ENCODE measurements around the gene TRPC4AP. TPM values are rescaled to one million over a fixed set of nuclear protein-coding genes. Genes with fewer than 3 reads are reported as not detected.
A peak's percentile ranks its signal among the peaks of the same experiment; 100 is the strongest.

TRPC4AP gene
- total and polyA plus RNA-seq, 7 donors, result 24.0 to 61.8 (median 45.3) TPM

DNA sequence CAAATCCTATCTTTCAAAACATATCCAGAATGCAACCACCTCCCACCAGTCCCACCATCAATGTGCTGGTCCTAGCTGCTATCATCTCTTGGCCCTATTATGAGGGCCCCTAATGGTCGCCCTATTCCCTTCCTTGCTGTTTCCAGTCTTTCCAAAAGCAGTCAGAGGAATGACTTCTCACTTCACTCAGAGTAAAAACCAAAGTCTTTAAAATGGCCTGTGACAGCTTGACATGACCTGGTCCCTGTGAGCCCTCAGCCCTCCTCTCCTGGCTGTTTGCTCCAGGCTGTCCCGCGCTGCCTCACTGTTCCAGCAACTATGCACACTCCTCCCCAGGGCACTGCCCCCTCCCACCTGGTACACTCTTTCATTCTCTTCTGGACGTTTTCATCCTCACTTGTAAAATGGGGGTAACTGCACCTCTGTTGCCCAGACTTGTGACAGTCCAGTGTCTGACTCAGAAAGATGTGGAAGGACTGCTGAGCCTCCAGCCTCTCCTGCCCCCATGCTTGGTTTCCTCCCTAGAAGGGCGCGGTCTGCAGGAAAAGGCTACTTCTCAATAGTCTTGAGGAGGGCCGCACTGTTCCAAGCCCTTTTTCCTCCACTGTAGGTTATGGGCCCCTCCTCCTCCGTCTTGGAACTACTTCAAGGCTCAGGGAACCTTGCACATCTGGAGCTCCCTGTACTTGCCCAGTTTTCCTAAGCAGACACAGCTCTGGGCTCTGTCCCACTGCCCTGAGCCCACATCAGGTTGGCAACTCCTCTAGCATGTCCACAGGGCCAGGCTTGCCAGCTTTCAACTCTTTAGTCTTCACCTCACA is 72.3 kb downstream of the TRPC4AP start:
- Histone ChIP-seq H3K4me1 (peaks cover 0 to 6% (median 0%) of the 10 kb centered on the region in 4 donors), H3K27me3 (no peaks in the 10 kb centered on the region), H3K36me3 (peaks cover 3 to 72% (median 25%) of the 10 kb centered on the region in 4 donors), H3K27ac (peak overlapping the region in 2 of 4 donors; percentile 19 to 28), H3K4me3 (no peak overlapping the region), H3K9me3 (no peaks in the 10 kb centered on the region)
- TF ChIP-seq, protein P1, sequence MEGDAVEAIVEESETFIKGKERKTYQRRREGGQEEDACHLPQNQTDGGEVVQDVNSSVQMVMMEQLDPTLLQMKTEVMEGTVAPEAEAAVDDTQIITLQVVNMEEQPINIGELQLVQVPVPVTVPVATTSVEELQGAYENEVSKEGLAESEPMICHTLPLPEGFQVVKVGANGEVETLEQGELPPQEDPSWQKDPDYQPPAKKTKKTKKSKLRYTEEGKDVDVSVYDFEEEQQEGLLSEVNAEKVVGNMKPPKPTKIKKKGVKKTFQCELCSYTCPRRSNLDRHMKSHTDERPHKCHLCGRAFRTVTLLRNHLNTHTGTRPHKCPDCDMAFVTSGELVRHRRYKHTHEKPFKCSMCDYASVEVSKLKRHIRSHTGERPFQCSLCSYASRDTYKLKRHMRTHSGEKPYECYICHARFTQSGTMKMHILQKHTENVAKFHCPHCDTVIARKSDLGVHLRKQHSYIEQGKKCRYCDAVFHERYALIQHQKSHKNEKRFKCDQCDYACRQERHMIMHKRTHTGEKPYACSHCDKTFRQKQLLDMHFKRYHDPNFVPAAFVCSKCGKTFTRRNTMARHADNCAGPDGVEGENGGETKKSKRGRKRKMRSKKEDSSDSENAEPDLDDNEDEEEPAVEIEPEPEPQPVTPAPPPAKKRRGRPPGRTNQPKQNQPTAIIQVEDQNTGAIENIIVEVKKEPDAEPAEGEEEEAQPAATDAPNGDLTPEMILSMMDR (IDR thresholded peaks at IDR 0.05), result no peak
- TF ChIP-seq POLR2A (IDR thresholded peaks at IDR 0.05) (no peak), POLR2AphosphoS5 (IDR thresholded peaks at IDR 0.05) (no peak), EP300 (IDR thresholded peaks at IDR 0.05) (no peak)
- intact Hi-C loops (cut with DNase I), result no loop called here
- 83 to 92% methylated on average over 8 of the region's 8 CpGs for WGBS, 2 donors
- DNase-seq, result no peak

GRCh38 chr20:35018590-35019371 is 73.8 kb downstream of the TRPC4AP start:
- H3K27ac ChIP-seq, result peak overlapping the region in 1 of 4 donors; percentile 3
- no peak overlapping the region for H3K4me3 ChIP-seq
- H3K27me3 ChIP-seq, result no peaks in the 10 kb centered on the region
- 89 to 94% methylated on average over 11 of the region's 11 CpGs for WGBS, 2 donors
- TF ChIP-seq POLR2A (IDR thresholded peaks at IDR 0.05), result no peak
- TF ChIP-seq POLR2AphosphoS5 (IDR thresholded peaks at IDR 0.05), result no peak
- TF ChIP-seq EP300 (IDR thresholded peaks at IDR 0.05), result no peak
- TF ChIP-seq, protein P1 (IDR thresholded peaks at IDR 0.05), result no peak
- H3K4me1 ChIP-seq, result peaks cover 0 to 6% (median 0%) of the 10 kb centered on the region in 4 donors
- intact Hi-C loops (cut with DNase I), result no loop called here
- no peaks in the 10 kb centered on the region for H3K9me3 ChIP-seq
- peaks cover 3 to 81% (median 37%) of the 10 kb centered on the region in 4 donors for H3K36me3 ChIP-seq
- DNase-seq, result no peak

DNA sequence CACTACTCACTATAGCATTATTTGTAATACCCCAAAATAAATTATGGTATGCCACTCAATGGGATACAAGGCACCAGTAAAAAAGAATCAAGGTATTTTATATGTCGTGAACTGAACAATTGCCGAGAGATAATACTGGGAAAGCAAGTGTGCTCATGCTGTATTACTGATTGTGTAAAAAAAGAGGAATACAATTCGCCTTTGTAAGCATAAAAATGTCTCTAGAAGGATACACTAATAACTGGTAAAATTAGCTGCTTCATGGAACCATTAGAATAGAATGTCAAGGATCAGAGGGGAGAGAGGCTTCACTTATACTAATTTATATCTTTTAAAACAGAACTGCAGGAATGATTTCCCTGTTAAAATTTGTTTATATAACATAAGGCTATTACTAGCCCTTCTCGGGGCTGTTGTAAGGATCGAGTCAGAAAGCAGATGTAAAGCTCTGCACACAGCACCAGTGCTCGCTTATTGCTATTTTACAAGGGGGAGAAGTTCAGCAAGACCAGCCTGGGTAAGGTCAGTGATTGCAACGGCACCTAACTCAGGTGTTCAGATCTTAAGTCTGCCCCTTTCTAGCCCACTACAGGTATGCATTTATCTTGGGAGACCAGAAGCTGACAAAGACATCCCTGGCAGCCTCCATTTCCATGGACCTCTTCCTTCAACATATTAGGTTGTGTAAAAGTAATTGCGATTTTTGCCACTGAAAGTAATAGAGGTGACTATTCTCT is 75.3 kb downstream of the TRPC4AP start:
- intact Hi-C loops (cut with DNase I), result no loop called here
- no peak for DNase-seq
- H3K27me3 ChIP-seq, result no peaks in the 10 kb centered on the region
- peaks cover 0 to 6% (median 0%) of the 10 kb centered on the region in 4 donors for H3K4me1 ChIP-seq
- H3K9me3 ChIP-seq, result no peaks in the 10 kb centered on the region
- H3K27ac ChIP-seq, result no peak overlapping the region
- peaks cover 0 to 81% (median 42%) of the 10 kb centered on the region in 4 donors for H3K36me3 ChIP-seq
- no peak overlapping the region for H3K4me3 ChIP-seq
- TF ChIP-seq POLR2AphosphoS5 (IDR thresholded peaks at IDR 0.05) (no peak), EP300 (IDR thresholded peaks at IDR 0.05) (no peak), POLR2A (IDR thresholded peaks at IDR 0.05) (no peak)
- TF ChIP-seq, protein P1 (IDR thresholded peaks at IDR 0.05), result no peak
- WGBS, 2 donors, result 90 to 91% methylated on average over 8 of the region's 8 CpGs

DNA sequence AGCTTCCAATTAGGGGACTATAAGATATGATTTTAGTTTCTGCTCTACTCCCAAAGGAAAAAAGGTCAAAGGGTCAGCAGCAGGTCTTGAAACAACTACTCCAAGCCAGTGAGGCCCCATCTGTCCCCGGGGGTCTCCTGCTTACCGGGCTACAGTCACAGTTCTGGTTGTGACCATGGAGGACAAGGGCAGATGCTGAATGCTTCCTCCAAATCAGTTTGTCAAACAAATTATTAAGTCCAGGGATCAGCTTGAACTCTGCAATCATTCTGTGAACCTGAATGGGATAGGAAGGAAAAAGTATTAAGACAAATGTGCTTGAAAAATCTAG is 76.8 kb downstream of the TRPC4AP start:
- no peaks in the 10 kb centered on the region for H3K27me3 ChIP-seq
- H3K9me3 ChIP-seq, result no peaks in the 10 kb centered on the region
- TF ChIP-seq POLR2A (IDR thresholded peaks at IDR 0.05) (no peak), EP300 (IDR thresholded peaks at IDR 0.05) (no peak), POLR2AphosphoS5 (IDR thresholded peaks at IDR 0.05) (no peak)
- TF ChIP-seq, protein P1 (IDR thresholded peaks at IDR 0.05), result no peak
- H3K36me3 ChIP-seq, result peaks cover 7 to 86% (median 41%) of the 10 kb centered on the region in 4 donors
- H3K27ac ChIP-seq, result no peak overlapping the region
- peaks cover 0 to 6% (median 0%) of the 10 kb centered on the region in 4 donors for H3K4me1 ChIP-seq
- intact Hi-C loops (cut with DNase I), result no loop called here
- DNase-seq, result no peak
- 92 to 93% methylated on average over 2 of the region's 2 CpGs for WGBS, 2 donors
- H3K4me3 ChIP-seq, result no peak overlapping the region
